GM15510 (cell line): Measurements from ENCODE around the gene PTPRC.

Experiments used
- POLR2A ChIP-seq: IDR thresholded peaks from 3 replicates; pipeline ENCODE4 v1.6.1; 2011; ENCODE audit warnings: borderline replicate concordance; ENCODE audit not compliant: insufficient read length; ENCODE audit errors: extremely low read depth

PTPRC gene

GRCh38 chr1:198725090-198725489 lies 86.2 kb downstream of the PTPRC start:
- no peak for TF ChIP-seq POLR2A

GRCh38 chr1:198726455-198726854 lies 87.6 kb downstream of the PTPRC start:
- no peak for TF ChIP-seq POLR2A

- no peak for TF ChIP-seq POLR2A
Observed at GRCh38 chr1:198729195-198729863, 90.5 kb downstream of the PTPRC start.

- no peak for TF ChIP-seq POLR2A
Observed at GRCh38 chr1:198730952-198731351, 92.1 kb downstream of the PTPRC start.

GRCh38 chr1:198734323-198735008 lies 95.6 kb downstream of the PTPRC start:
- TF ChIP-seq POLR2A, result no peak

GRCh38 chr1:198741744-198742143 lies 102.9 kb downstream of the PTPRC start:
- no peak for TF ChIP-seq POLR2A

- TF ChIP-seq POLR2A, result no peak
Observed at GRCh38 chr1:198747127-198747526, 108.3 kb downstream of the PTPRC start.

- no peak for TF ChIP-seq POLR2A
Observed at GRCh38 chr1:198749279-198749678, 110.4 kb downstream of the PTPRC start.

GRCh38 chr1:198750081-198750480 lies 111.2 kb downstream of the PTPRC start:
- TF ChIP-seq POLR2A, result no peak

- TF ChIP-seq POLR2A, result no peak
Observed at GRCh38 chr1:198751741-198752140, 112.9 kb downstream of the PTPRC start.

GRCh38 chr1:198754670-198755069 lies 115.8 kb downstream of the PTPRC start:
- no peak for TF ChIP-seq POLR2A

- no peak for TF ChIP-seq POLR2A
Observed at GRCh38 chr1:198755715-198756114, 116.9 kb downstream of the PTPRC start.

- no peak for TF ChIP-seq POLR2A
Observed at GRCh38 chr1:198756470-198756869, 117.6 kb downstream of the PTPRC start.

- TF ChIP-seq POLR2A, result no peak
Observed at GRCh38 chr1:198761859-198762616, 123.2 kb downstream of the PTPRC start.

- TF ChIP-seq POLR2A, result no peak
Observed at GRCh38 chr1:198763298-198763714, 124.5 kb downstream of the PTPRC start.
